ENCODE results near the gene METTL18.

- no peak for TF ChIP-seq CTCF (IDR thresholded peaks at IDR 0.05; ENCODE audit: borderline replicate concordance, extremely low read depth, low read length, poor library complexity, severe bottlenecking)
- TF ChIP-seq EZH2 (IDR thresholded peaks at IDR 0.05; ENCODE audit: borderline replicate concordance, low read depth, low read length, severe bottlenecking) = no peak
These were observed 48.2 kb downstream of the METTL18 start for GRCh38 chr1:169746550-169746949.
